ENCODE measurements around the gene EMC10.

Gene EMC10

GRCh38 chr19:50494186-50495019 lies 18.1 kb downstream of the EMC10 start:
- H3K9me3 ChIP-seq (ENCODE audit: low read depth, low read length): no peaks in the 10 kb centered on the region
- H3K27ac ChIP-seq: no peak overlapping the region
- no peaks in the 10 kb centered on the region for H3K36me3 ChIP-seq (ENCODE audit: insufficient read depth, low read length)
- H3K4me3 ChIP-seq: no peak overlapping the region
- H3K9ac ChIP-seq (ENCODE audit: insufficient read length): no peak overlapping the region
- TF ChIP-seq FOXP2 (optimal IDR thresholded peaks at IDR 0.05; ENCODE audit: control extremely low read depth, extremely low read length, insufficient read depth) (no peak), POLR2AphosphoS5 (IDR thresholded peaks at IDR 0.05; ENCODE audit: borderline replicate concordance, low read depth, low read length) (no peak), EZH2 (IDR thresholded peaks at IDR 0.05) (no peak)
- DNase-seq (ENCODE audit: low read depth, low spot score): no peak

DNA sequence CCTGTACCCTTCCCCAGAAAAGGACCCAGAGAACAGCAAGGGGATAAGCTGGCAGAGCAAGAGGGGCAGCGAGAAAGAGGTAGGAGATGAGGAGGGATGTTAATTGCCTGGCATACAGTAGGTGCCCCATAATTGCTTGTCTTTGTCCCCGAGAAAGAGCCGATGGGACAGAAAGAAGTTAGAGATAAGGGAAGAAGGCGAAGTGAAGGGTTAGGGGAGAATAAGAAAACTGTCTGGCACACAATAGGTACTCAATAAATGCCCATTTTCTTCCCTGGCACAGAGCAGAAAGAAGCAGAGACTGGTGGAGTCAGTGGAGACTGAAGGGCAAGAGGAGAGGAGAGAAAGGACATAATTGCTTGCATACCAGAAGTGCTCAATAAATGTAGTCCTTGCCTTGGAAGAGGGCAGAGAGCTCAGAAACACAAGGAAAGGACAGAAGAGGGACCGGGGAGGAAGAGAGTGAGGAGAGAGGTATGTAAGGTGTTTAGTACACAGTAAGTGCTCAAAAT lies 18.8 kb downstream of the EMC10 start:
- no peak overlapping the region for H3K4me3 ChIP-seq
- H3K36me3 ChIP-seq (ENCODE audit: insufficient read depth, low read length): no peaks in the 10 kb centered on the region
- no peaks in the 10 kb centered on the region for H3K9me3 ChIP-seq (ENCODE audit: low read depth, low read length)
- TF ChIP-seq EZH2 (IDR thresholded peaks at IDR 0.05) (no peak), POLR2AphosphoS5 (IDR thresholded peaks at IDR 0.05; ENCODE audit: borderline replicate concordance, low read depth, low read length) (no peak), FOXP2 (optimal IDR thresholded peaks at IDR 0.05; ENCODE audit: control extremely low read depth, extremely low read length, insufficient read depth) (no peak)
- no peak overlapping the region for H3K27ac ChIP-seq
- H3K9ac ChIP-seq (ENCODE audit: insufficient read length): no peak overlapping the region
- no peak for DNase-seq (ENCODE audit: low read depth, low spot score)

GRCh38 chr19:50496189-50497021 lies 20.1 kb downstream of the EMC10 start:
- DNase-seq (ENCODE audit: low read depth, low spot score): no peak
- H3K27ac ChIP-seq: no peak overlapping the region
- no peaks in the 10 kb centered on the region for H3K36me3 ChIP-seq (ENCODE audit: insufficient read depth, low read length)
- no peak overlapping the region for H3K9ac ChIP-seq (ENCODE audit: insufficient read length)
- no peaks in the 10 kb centered on the region for H3K9me3 ChIP-seq (ENCODE audit: low read depth, low read length)
- H3K4me3 ChIP-seq: no peak overlapping the region
- TF ChIP-seq EZH2 (IDR thresholded peaks at IDR 0.05): no peak
- no peak for TF ChIP-seq POLR2AphosphoS5 (IDR thresholded peaks at IDR 0.05; ENCODE audit: borderline replicate concordance, low read depth, low read length)
- no peak for TF ChIP-seq FOXP2 (optimal IDR thresholded peaks at IDR 0.05; ENCODE audit: control extremely low read depth, extremely low read length, insufficient read depth)

DNA sequence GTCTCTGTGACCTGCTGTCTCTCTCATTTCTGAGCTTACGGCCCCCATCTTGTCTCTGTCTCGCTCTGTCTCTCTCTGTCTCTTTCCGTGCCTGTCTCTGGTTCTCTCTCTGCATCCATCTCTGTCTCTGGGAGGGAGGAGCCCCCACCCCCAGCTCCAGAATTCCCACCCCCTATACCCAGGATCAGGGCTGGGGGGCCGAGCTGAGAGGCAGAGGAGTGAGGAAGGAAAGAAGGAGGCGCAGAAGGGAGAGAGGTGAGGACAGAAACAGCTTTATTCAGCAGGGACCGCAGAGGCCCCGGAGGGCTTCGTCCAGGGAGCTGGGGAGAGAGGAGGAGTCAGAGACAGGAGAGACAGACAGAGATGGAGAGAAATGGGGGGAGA lies 20.7 kb downstream of the EMC10 start:
- TF ChIP-seq FOXP2 (optimal IDR thresholded peaks at IDR 0.05; ENCODE audit: control extremely low read depth, extremely low read length, insufficient read depth) (no peak), EZH2 (IDR thresholded peaks at IDR 0.05) (no peak), POLR2AphosphoS5 (IDR thresholded peaks at IDR 0.05; ENCODE audit: borderline replicate concordance, low read depth, low read length) (no peak)
- no peaks in the 10 kb centered on the region for H3K9me3 ChIP-seq (ENCODE audit: low read depth, low read length)
- no peak for DNase-seq (ENCODE audit: low read depth, low spot score)
- H3K27ac ChIP-seq: no peak overlapping the region
- H3K9ac ChIP-seq (ENCODE audit: insufficient read length): no peak overlapping the region
- no peak overlapping the region for H3K4me3 ChIP-seq
- H3K36me3 ChIP-seq (ENCODE audit: insufficient read depth, low read length): no peaks in the 10 kb centered on the region

DNA sequence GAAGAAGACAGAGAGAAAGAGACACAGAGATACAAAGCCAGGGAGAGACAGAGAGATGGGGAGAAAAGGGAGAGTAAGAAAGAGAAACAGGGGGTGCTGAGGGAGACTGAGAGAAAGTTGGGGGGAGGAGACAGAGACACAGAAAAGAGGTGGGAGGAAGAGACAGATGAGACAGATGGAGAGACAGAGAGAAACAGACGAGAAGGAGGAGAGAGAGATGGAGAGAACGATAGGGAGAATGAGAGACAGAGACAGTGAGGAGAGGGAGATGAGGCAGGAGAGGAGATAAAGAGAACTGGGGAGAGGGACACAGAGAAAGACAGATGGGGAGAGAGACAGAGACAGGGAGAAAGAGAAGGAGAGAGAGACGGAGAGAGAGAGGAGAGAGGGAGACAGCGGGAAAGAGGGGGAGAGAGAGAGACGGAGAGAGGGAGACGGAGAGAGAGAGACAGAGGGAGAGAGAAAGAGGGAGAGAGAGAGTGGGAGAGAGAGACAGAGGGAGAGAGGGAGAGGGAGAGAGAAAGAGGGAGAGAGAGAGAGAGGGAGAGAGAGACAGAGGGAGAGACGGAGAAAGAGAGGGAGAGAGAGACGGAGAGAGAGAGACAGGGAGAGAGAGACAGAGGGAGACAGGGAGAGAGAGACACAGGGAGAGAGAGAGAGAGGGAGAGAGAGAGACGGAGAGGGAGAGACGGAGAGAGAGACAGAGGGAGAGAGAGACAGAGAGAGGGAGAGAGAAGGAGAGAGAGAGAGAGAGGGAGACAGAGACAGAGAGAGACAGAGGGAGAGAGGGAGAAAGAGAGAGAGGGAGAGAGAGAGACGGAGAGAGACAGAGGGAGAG lies 22.1 kb downstream of the EMC10 start:
- no peak for DNase-seq (ENCODE audit: low read depth, low spot score)
- Histone ChIP-seq H3K27ac (no peak overlapping the region), H3K9me3 (ENCODE audit: low read depth, low read length) (no peaks in the 10 kb centered on the region), H3K4me3 (no peak overlapping the region), H3K36me3 (ENCODE audit: insufficient read depth, low read length) (no peaks in the 10 kb centered on the region), H3K9ac (ENCODE audit: insufficient read length) (no peak overlapping the region)
- TF ChIP-seq FOXP2 (optimal IDR thresholded peaks at IDR 0.05; ENCODE audit: control extremely low read depth, extremely low read length, insufficient read depth): no peak
- TF ChIP-seq POLR2AphosphoS5 (IDR thresholded peaks at IDR 0.05; ENCODE audit: borderline replicate concordance, low read depth, low read length): no peak

- H3K27ac ChIP-seq: no peak overlapping the region
Measured at GRCh38 chr19:50500060-50500752, 23.9 kb downstream of the EMC10 start.

DNA sequence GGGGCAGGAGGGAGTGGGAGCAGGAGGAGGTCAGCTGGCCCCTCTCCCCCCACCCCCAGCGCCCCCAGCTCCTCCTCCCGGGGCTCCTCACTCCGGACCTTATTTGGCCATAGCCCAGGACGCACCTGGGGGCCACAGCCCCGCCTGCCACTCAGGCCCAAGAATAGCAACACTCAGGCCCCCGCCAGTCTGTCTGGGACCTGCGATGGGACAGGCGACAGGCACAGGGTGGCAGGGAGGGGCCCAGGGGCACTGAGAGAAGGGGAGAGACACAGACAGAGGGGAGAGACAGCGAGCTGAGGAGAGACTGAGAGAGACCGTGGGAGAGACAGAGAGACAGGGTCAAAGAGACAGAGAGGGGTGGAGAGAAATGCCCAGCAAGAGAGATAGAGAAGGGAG lies 24.4 kb downstream of the EMC10 start:
- Histone ChIP-seq H3K4me3 (no peak overlapping the region), H3K27ac (no peak overlapping the region), H3K9me3 (ENCODE audit: low read depth, low read length) (no peaks in the 10 kb centered on the region), H3K9ac (ENCODE audit: insufficient read length) (no peak overlapping the region), H3K36me3 (ENCODE audit: insufficient read depth, low read length) (no peaks in the 10 kb centered on the region)
- DNase-seq (ENCODE audit: low read depth, low spot score): no peak
- TF ChIP-seq EZH2 (IDR thresholded peaks at IDR 0.05): no peak

More at GRCh38 chr19:50500060-50500752, 23.9 kb downstream of the EMC10 start:
- no peaks in the 10 kb centered on the region for H3K9me3 ChIP-seq (ENCODE audit: low read depth, low read length)
- no peak for DNase-seq (ENCODE audit: low read depth, low spot score)
- TF ChIP-seq EZH2 (IDR thresholded peaks at IDR 0.05): no peak
- TF ChIP-seq POLR2AphosphoS5 (IDR thresholded peaks at IDR 0.05; ENCODE audit: borderline replicate concordance, low read depth, low read length): no peak
- no peak for TF ChIP-seq FOXP2 (optimal IDR thresholded peaks at IDR 0.05; ENCODE audit: control extremely low read depth, extremely low read length, insufficient read depth)
- no peak overlapping the region for H3K9ac ChIP-seq (ENCODE audit: insufficient read length)
- H3K4me3 ChIP-seq: no peak overlapping the region
- H3K36me3 ChIP-seq (ENCODE audit: insufficient read depth, low read length): no peaks in the 10 kb centered on the region
